Smooth muscle cell of trachea (primary cell): ENCODE measurements around the gene LRP1. TPM values are rescaled to one million over a fixed set of nuclear protein-coding genes. Genes with fewer than 3 reads are reported as not detected.

ENCODE experiments used
- total RNA-seq: library from RNA; depleted of rRNA; stranded (reverse); fragments of >200 nt; gene quantifications from 2 replicates; pipeline ENCODE4 v1.2.1, GENCODE V29; 2014

LRP1 gene
- total RNA-seq: 535 and 1,024 TPM in 2 replicates

GRCh38 chr12:57127726-57128518, at the start of gene LRP1:
Gene LRP1, plus strand, starts transcription at chr12:57128483. Its CDS starts 482 bp downstream, at chr12:57128965.

DNA sequence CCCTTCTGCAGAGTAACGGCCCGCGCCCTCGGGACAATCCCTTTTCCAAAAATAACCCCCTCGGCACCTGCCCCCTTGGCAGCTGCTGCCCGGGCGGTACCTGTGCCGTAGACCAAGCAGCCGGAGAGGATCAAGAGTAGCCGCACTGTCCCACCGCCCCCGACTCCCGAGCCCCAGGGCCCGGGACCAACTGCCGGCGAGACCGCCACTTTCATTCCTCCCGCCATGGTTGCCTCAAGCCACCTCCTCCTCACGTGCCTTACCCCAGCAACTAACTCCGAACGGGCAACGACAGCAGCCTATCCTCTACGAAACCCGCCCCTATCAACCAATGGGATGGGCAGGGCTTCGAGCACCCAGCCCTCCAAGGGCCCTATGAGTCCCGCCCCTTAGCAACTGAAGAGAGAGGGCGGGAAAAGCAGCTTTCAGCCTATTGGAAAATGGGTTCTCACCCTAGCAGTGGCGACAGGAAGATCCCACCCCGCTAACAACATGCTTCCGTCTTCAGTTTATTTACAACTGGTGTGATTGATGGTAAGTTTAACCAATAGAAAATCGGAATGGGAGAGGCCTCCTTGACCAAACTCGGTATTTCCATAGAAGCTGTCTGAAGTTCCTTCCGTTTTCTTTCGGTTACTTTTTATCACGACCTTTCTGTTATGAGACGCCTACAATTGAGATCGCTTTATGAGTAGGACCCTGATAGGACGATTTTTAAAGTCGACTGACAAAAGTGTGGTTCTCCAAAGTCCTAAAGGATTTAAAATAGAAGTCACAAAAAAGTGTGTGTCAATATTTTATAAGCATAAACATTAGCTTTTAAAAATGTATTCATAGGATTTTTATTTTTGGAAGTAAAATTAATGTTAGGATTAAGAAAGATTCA, 49.5 kb upstream of the LRP1 start, which contains the start of gene NEMP1:
Gene NEMP1, minus strand, starts transcription at position 273 of the 886 bp plus-strand sequence. Its CDS starts 46 bp downstream, at position 227.

DNA sequence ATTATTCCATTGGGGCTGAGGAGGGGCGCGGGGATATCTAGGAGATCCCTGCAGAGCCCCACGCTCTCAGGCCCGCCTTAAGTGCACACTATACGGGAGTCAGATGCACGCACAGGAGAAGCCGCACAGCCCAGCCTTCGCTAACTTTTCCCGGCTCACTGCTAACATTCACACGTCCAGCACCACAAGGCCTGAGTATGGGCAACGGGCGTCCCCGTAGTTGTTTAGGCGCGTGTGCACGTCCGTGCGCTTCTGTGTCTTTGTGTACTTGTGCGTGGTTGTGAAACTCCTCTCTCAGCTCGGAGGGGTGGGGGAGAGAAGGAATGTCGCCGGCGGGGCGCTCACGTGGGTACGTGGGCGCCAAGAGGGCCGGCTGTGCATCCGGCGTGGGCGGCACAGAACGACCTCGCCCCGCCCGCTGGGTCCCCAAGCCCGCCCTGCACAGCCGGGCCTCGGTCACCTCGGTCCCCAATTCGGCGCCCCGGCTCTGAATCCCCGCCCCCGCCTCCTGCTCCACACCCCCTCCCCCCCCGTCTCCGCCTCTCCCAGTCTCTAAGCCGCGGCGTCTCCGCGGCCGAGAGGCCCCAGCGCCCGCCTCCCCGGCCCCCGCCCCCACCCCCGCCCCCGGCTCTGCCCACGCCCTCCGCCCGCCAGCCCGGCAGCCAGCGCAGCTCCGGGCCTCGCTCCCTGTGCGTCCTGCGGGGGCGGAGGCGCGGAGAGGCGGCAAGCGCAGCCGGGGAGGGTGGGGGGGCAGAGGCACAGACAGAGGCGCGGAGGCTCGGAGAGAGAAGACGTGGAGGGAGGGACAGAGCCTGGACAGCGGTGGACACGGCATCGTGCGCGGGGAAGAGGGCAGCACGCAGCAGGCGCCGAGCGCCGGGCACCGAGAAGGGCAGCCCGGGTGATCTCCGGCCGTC, 39.7 kb upstream of the LRP1 start, which contains the start of gene NAB2:
Gene NAB2, plus strand, starts transcription at position 761 of the 917 bp plus-strand sequence. CDS start 158 bp downstream, outside the sequence.

DNA sequence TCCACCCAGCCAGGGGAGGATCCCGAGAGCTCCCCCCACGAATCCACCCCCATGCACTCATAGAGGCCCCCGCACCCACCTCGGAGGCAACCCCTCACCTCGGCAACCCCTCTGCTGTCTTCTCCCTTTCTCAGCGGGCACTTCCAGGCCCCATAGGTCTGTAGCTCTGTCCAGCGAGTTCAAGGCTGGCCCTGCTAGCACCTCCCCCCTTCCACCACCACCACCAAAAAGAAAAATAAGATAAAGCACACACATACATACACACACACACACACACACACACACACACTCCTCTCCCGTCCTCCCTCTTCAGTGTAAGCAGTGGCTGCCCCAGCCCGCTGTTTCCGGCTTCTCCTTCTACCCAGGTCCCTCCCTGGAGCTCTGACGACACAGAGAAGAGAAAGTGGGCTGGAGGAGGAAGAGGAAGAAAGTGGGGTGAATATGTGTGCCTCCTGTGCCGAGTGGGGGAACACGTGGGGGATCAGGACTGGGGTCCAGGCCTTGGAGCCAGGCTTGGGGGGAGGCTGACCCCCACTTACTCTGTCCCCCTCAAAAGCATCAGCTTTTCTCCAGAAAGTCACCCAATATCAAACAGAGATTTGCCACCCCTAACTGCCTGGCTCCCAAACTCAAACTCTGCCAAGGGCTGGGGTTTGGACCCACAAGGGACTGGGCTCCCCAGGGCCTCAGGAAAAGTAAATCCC, 17.1 kb upstream of the LRP1 start, which contains the start of gene STAT6:
Gene STAT6, minus strand, starts transcription at position 332 of the 704 bp plus-strand sequence. CDS start 3,084 bp downstream, outside the sequence.

GRCh38 chr12:57146961-57147944, 19.0 kb downstream of the LRP1 start, which contains the start of gene LRP1-AS:
Gene LRP1-AS, minus strand, starts transcription at chr12:57147619.

DNA sequence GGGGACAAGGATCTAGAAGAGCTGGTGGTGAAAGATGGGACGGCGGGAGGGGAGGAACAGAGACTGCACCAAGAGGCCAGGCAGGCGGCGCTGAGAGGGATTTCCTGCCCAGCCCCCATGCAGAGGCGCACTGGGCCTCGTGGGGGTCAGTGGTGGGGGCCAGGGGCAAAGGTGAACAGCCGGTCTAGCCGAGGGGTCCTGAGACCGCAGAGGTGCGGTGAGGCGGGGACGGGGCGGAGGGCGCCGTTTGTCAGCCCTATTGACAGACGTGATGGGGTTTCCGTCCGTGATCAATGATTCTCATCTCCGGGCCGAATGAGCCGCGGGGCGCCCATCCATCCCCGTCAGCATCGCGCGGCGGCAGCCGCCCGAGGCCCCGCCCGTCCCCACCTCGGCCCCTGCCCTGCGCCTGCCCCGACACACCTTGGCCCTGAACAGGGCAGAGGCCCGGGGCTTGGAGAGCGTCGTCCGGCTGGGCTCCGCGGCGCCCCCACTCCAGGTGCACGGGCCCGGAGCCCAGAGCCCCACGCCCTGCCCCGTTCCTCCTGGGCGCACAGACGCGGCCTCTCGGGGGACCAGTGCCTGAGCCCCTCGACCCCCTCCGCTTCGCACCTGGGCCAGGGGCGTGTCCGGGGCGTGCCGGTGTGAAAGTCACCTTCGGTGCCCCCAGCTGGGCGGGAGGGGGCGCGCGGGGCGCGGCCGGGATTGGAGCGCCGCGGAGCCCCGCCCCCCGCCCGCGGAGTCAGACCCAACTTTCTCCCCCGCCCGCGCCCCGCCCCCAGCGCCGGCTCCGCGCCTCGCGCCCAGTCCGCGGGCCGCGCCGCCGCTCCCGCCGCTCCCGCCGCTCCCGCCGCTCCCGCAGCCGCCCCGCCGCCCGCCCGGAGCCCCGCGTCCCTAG, 88.0 kb downstream of the LRP1 start, which contains the start of gene NXPH4:
Gene NXPH4, plus strand, starts transcription at position 781 of the 898 bp plus-strand sequence. CDS start 176 bp downstream, outside the sequence.

DNA sequence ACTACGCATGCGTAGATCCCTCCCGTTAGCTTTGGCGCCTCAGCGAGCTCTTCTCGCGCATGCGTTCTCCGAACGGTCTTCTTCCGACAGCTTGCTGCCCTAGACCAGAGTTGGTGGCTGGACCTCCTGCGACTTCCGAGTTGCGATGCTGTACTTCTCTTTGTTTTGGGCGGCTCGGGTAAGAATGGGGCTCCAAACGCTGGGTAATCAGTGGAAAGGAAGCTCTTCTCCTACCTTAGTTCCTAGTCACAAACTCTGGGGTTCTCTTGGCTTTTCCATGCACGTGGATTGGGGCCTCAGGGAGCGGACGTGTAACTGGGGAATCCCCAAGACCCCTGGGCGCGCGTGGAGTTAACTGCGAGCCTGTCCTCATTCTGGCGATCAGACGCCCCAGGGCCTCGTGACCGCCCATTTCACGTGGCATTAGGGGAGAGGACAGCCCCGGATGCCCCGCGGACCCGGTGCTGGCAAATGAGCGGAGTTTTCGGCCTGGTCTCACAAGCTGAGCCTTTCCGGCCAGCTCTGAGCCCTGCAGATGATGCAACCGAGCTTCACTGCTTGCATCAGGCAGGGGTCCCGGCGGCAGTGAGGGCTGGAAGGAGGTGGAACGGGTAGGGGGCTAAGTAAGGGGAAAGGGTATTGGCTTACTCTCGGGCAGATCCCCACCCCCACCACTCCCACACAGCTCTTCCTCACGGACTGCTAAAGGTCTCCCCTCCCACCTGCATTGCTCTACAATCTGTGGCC, 101.5 kb downstream of the LRP1 start, which contains the start of gene SHMT2:
Gene SHMT2, plus strand, starts transcription at position 78 of the 747 bp plus-strand sequence. Its CDS starts 68 bp downstream, at position 146.

DNA sequence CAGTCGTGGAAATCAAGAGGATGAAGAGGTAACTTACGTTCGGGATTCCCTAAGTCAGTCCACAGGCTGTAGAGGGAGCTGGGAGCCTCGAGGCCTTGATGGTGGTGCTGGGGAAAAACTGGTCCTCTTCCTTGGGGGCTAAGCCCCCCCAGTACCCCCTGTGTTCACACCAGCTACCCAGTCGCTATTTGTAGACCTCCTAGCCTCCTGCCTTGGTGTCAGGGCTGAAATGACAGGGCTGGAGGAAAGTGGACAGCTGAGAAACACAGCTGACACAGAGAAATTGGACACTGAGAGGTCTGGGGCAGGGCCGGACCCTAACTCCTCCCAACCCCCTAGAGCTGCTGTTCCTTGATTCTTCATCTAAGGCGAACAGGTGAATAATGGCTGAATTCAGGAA, 122.7 kb downstream of the LRP1 start, which contains the start of gene STAC3:
Gene STAC3, minus strand, starts transcription at position 232 of the 400 bp plus-strand sequence. CDS start 1,551 bp downstream, outside the sequence.

Other genes with a start within 250 kb of the LRP1 start
- 0.15 TPM in 1 of 2 replicates, not detected in the other for gene SDR9C7, start 194.1 kb upstream of the LRP1 start, total RNA-seq
- gene RDH16, start 170.9 kb upstream of the LRP1 start, total RNA-seq: 0.15 and 0.17 TPM in 2 replicates
- 3.5 and 5.0 TPM in 2 replicates for gene ZBTB39, start 121.9 kb upstream of the LRP1 start, total RNA-seq
- 0.33 TPM in 1 of 2 replicates, not detected in the other for gene TAC3, start 112.0 kb upstream of the LRP1 start, total RNA-seq
- gene MYO1A, start 78.4 kb upstream of the LRP1 start, total RNA-seq: not detected in 2 replicates
- 7.9 and 14.5 TPM in 2 replicates for gene NEMP1, start 49.7 kb upstream of the LRP1 start, total RNA-seq
- 45.5 and 72.9 TPM in 2 replicates for gene NAB2, start 39.4 kb upstream of the LRP1 start, total RNA-seq
- gene STAT6, start 17.1 kb upstream of the LRP1 start, total RNA-seq: 111 and 149 TPM in 2 replicates
- not detected in 2 replicates for gene LRP1-AS, start 19.1 kb downstream of the LRP1 start, total RNA-seq
- 3.2 and 3.5 TPM in 2 replicates for gene NXPH4, start 88.3 kb downstream of the LRP1 start, total RNA-seq
- 200 and 211 TPM in 2 replicates for gene SHMT2, start 101.2 kb downstream of the LRP1 start, total RNA-seq
- 1.3 TPM in 1 of 2 replicates, not detected in the other for gene STAC3, start 122.7 kb downstream of the LRP1 start, total RNA-seq